NB4 (cell line): ENCODE measurements around the gene FANCI.

Source experiments
- MYC ChIP-seq: IDR thresholded peaks from 2 replicates; pipeline ENCODE4 v1.6.1; 2011; ENCODE audit warnings: low read depth, low read length
- POLR2A ChIP-seq: IDR thresholded peaks from 2 replicates; pipeline ENCODE4 v1.6.1; 2011; ENCODE audit warnings: mild to moderate bottlenecking; ENCODE audit not compliant: insufficient read length; ENCODE audit errors: extremely low read depth
- TF ChIP-seq, protein P1 (sequence below): IDR thresholded peaks from one replicate; pipeline ENCODE4 v1.5.1; 2012; ENCODE audit warnings: low read depth, low read length
- TF ChIP-seq, protein P2 (sequence below): IDR thresholded peaks from 2 replicates; pipeline ENCODE4 v1.6.1; 2011; ENCODE audit warnings: low read depth, low read length

DNA sequence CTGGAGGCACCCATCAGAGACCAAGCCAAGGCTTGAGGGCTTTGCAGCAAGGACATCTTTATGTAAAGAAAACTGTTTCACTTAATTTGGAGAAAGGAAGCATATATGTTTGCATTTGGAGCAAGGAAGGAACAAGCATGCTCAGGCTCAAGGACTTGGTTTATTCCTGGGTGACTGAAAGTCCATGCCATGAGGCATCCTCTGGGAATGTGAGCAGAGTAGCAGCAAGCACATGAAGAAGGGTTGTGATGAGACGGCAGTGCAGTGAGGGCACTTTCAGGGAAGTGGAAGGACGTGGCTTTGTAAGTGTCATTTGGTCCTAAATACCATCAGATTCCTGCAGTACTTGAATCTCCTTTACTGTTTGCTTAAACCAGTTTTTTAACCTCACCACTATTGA is 64.0 kb downstream of the FANCI start:
- TF ChIP-seq POLR2A: no peak
- TF ChIP-seq, protein P1, sequence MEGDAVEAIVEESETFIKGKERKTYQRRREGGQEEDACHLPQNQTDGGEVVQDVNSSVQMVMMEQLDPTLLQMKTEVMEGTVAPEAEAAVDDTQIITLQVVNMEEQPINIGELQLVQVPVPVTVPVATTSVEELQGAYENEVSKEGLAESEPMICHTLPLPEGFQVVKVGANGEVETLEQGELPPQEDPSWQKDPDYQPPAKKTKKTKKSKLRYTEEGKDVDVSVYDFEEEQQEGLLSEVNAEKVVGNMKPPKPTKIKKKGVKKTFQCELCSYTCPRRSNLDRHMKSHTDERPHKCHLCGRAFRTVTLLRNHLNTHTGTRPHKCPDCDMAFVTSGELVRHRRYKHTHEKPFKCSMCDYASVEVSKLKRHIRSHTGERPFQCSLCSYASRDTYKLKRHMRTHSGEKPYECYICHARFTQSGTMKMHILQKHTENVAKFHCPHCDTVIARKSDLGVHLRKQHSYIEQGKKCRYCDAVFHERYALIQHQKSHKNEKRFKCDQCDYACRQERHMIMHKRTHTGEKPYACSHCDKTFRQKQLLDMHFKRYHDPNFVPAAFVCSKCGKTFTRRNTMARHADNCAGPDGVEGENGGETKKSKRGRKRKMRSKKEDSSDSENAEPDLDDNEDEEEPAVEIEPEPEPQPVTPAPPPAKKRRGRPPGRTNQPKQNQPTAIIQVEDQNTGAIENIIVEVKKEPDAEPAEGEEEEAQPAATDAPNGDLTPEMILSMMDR: no peak
- TF ChIP-seq MYC: no peak
- TF ChIP-seq, protein P2, sequence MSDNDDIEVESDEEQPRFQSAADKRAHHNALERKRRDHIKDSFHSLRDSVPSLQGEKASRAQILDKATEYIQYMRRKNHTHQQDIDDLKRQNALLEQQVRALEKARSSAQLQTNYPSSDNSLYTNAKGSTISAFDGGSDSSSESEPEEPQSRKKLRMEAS: no peak
